Sigmoid colon (tissue), 7 donors: Measurements from ENCODE around the gene GABBR2. TPM values are rescaled to one million over a fixed set of nuclear protein-coding genes. Genes with fewer than 3 reads are reported as not detected.

Source experiments
- DNase-seq: peaks from one replicate; pipeline ENCODE4 v3.0.0-alpha.2; 2019
- H3K27ac ChIP-seq, 4 donors: fragments of 200-600 bp; sonication (generic); one replicate each; pipeline ENCODE4 v1.5.1; 2016 to 2019; ENCODE audit warnings: mild to moderate bottlenecking in 1 of 4
- H3K27me3 ChIP-seq, 3 donors: fragments of 200-600 bp; sonication (generic); one replicate each; pipeline ENCODE4 v1.5.1; 2019; ENCODE audit warnings: mild to moderate bottlenecking in 1 of 3
- H3K36me3 ChIP-seq, 4 donors: fragments of 200-600 bp; sonication (generic); one replicate each; pipeline ENCODE4 v1.5.1; 2016 to 2019
- H3K4me1 ChIP-seq, 4 donors: fragments of 200-600 bp; sonication (generic); one replicate each; pipeline ENCODE4 v1.5.1; 2017 to 2019
- H3K4me3 ChIP-seq, 4 donors: fragments of 200-600 bp; sonication (generic); one replicate each; pipeline ENCODE4 v1.5.1; 2017 to 2019; ENCODE audit warnings: mild to moderate bottlenecking in 2 of 4, moderate library complexity in 1 of 4
- H3K9me3 ChIP-seq, 4 donors: fragments of 200-600 bp in 3 of 4; sonication (generic) in 3 of 4; one replicate each; pipeline versions ENCODE4 v1.5.1 to v1.6.1; 2013 to 2019
- CTCF ChIP-seq, 4 experiments: fragments of 450-650 bp in 3 of 4; fragments of 200-600 bp in 1 of 4; IDR thresholded peaks; one replicate each; pipeline ENCODE4 v1.5.1; 2016 to 2019; ENCODE audit warnings: antibody characterized with exemption in 4 of 4, mild to moderate bottlenecking in 3 of 4, moderate library complexity in 2 of 4
- EP300 ChIP-seq, 4 donors: sonication (generic); formaldehyde crosslinking; IDR thresholded peaks; one replicate each; pipeline ENCODE4 v1.6.1; 2017; ENCODE audit warnings: antibody characterized with exemption in 4 of 4
- POLR2A ChIP-seq, 2 donors: fragments of 450-650 bp; IDR thresholded peaks; one replicate each; pipeline ENCODE4 v1.6.1; 2016; ENCODE audit warnings: antibody characterized with exemption in 2 of 2, mild to moderate bottlenecking in 2 of 2, moderate library complexity in 2 of 2
- POLR2AphosphoS5 ChIP-seq, 4 donors: sonication (generic); formaldehyde crosslinking; IDR thresholded peaks; one replicate each; pipeline ENCODE4 v1.6.1; 2017; ENCODE audit warnings: antibody characterized with exemption in 4 of 4
- WGBS, 2 donors: extraction: QIAGEN DNeasy Blood & Tissue Kit; methylation state at CpG; one replicate each; pipeline ENCODE4 v1.1.7; 2013; 5-methylcytosine and 5-hydroxymethylcytosine counted together
- intact Hi-C: fragments of 100-400 bp; cut with DNase I; formaldehyde crosslinking; loops from one replicate; pipeline ENCODE4 v1.15.1; 2023
- polyA plus RNA-seq, 3 donors: library from polyadenylated mRNA; stranded (reverse); fragments of 200-250 nt; gene quantifications; one replicate each; pipeline ENCODE4 v1.2.3, GENCODE V29; 2013
- total RNA-seq, 4 donors: library from RNA; depleted of rRNA; stranded (reverse); fragments of >200 nt; gene quantifications; one replicate each; pipeline ENCODE4 v1.1.0, GENCODE V29; 2016
- donor health status: healthy with polysubstance abuse.
- donor health status: Bipolar disorder and iron deficiency.
- donor health status: healthy.

Gene GABBR2
- total and polyA plus RNA-seq, 7 donors, result under 0.01 to 0.04 (median under 0.01) TPM; not detected in 4

GRCh38 chr9:98330831-98331230 is 377.9 kb downstream of the GABBR2 start:
- no peak overlapping the region for H3K4me3 ChIP-seq
- no peaks in the 10 kb centered on the region for H3K36me3 ChIP-seq
- H3K4me1 ChIP-seq, result no peaks in the 10 kb centered on the region
- H3K27me3 ChIP-seq, result no peaks in the 10 kb centered on the region
- H3K27ac ChIP-seq, result no peak overlapping the region
- intact Hi-C loops, result no loop called here
- 82 to 86% methylated on average over 6 of the region's 6 CpGs for WGBS, 2 donors
- no peaks in the 10 kb centered on the region for H3K9me3 ChIP-seq
- peak in 2 of 4 donors; percentile 25 to 32 for TF ChIP-seq POLR2AphosphoS5 (IDR thresholded peaks at IDR 0.05)
- no peak for TF ChIP-seq CTCF (IDR thresholded peaks at IDR 0.05)
- TF ChIP-seq EP300 (IDR thresholded peaks at IDR 0.05), result peak in 1 of 4 donors; percentile 9
- no peak for TF ChIP-seq POLR2A (IDR thresholded peaks at IDR 0.05)
- no peak for DNase-seq

GRCh38 chr9:98329904-98330303 is 378.8 kb downstream of the GABBR2 start:
- no peaks in the 10 kb centered on the region for H3K36me3 ChIP-seq
- H3K4me3 ChIP-seq, result no peak overlapping the region
- 16 to 51% methylated on average over 4 of the region's 4 CpGs for whole genome bisulfite sequencing, 2 donors
- H3K27me3 ChIP-seq, result no peaks in the 10 kb centered on the region
- no peak for DNase-seq
- no peaks in the 10 kb centered on the region for H3K4me1 ChIP-seq
- no peaks in the 10 kb centered on the region for H3K9me3 ChIP-seq
- intact Hi-C loops, result no loop called here
- TF ChIP-seq CTCF (IDR thresholded peaks at IDR 0.05) (no peak), POLR2AphosphoS5 (IDR thresholded peaks at IDR 0.05) (no peak), EP300 (IDR thresholded peaks at IDR 0.05) (no peak), POLR2A (IDR thresholded peaks at IDR 0.05) (no peak)
- no peak overlapping the region for H3K27ac ChIP-seq

GRCh38 chr9:98329281-98329680 is 379.5 kb downstream of the GABBR2 start:
- Histone ChIP-seq H3K4me1 (no peaks in the 10 kb centered on the region), H3K36me3 (no peaks in the 10 kb centered on the region), H3K4me3 (no peak overlapping the region), H3K27ac (no peak overlapping the region), H3K27me3 (no peaks in the 10 kb centered on the region), H3K9me3 (no peaks in the 10 kb centered on the region)
- 81 to 85% methylated on average over 6 of the region's 6 CpGs for WGBS, 2 donors
- intact Hi-C loops, result no loop called here
- TF ChIP-seq POLR2AphosphoS5 (IDR thresholded peaks at IDR 0.05) (no peak), POLR2A (IDR thresholded peaks at IDR 0.05) (no peak), CTCF (IDR thresholded peaks at IDR 0.05) (no peak), EP300 (IDR thresholded peaks at IDR 0.05) (no peak)
- no peak for DNase-seq

GRCh38 chr9:98328770-98329169 is 380.0 kb downstream of the GABBR2 start:
- intact Hi-C loops, result no loop called here
- WGBS, 2 donors, result 80 to 84% methylated on average over 4 of the region's 4 CpGs
- no peak overlapping the region for H3K4me3 ChIP-seq
- no peak for DNase-seq
- no peaks in the 10 kb centered on the region for H3K36me3 ChIP-seq
- no peaks in the 10 kb centered on the region for H3K4me1 ChIP-seq
- H3K9me3 ChIP-seq, result no peaks in the 10 kb centered on the region
- no peak for TF ChIP-seq CTCF (IDR thresholded peaks at IDR 0.05)
- no peak for TF ChIP-seq POLR2AphosphoS5 (IDR thresholded peaks at IDR 0.05)
- no peak for TF ChIP-seq EP300 (IDR thresholded peaks at IDR 0.05)
- no peak for TF ChIP-seq POLR2A (IDR thresholded peaks at IDR 0.05)
- no peaks in the 10 kb centered on the region for H3K27me3 ChIP-seq
- no peak overlapping the region for H3K27ac ChIP-seq

- Histone ChIP-seq H3K27me3 (no peaks in the 10 kb centered on the region), H3K36me3 (no peaks in the 10 kb centered on the region), H3K9me3 (no peaks in the 10 kb centered on the region), H3K4me1 (no peaks in the 10 kb centered on the region), H3K27ac (no peak overlapping the region), H3K4me3 (no peak overlapping the region)
- DNase-seq, result no peak
- no peak for TF ChIP-seq POLR2A (IDR thresholded peaks at IDR 0.05)
- no peak for TF ChIP-seq POLR2AphosphoS5 (IDR thresholded peaks at IDR 0.05)
- TF ChIP-seq EP300 (IDR thresholded peaks at IDR 0.05), result no peak
- TF ChIP-seq CTCF (IDR thresholded peaks at IDR 0.05), result no peak
- intact Hi-C loops, result no loop called here
- 81 to 89% methylated on average over 7 of the region's 7 CpGs for WGBS, 2 donors
These were observed 380.6 kb downstream of the GABBR2 start for GRCh38 chr9:98328141-98328540.
